Measurements from ENCODE around the gene TET3.

GRCh38 chr2:74020702-74021406, 36.1 kb downstream of the TET3 start:
- no peak for TF ChIP-seq EZH2 (IDR thresholded peaks at IDR 0.05; ENCODE audit: borderline replicate concordance, low read depth, low read length, severe bottlenecking)
- no peak for TF ChIP-seq CTCF (IDR thresholded peaks at IDR 0.05; ENCODE audit: extremely low read depth in 1 of 2, insufficient read depth in 1 of 2, low read depth in 1 of 2, low read length in 2 of 2)

Measured in endothelial cell of umbilical vein (primary cell).